IMR-90 (cell line): Measurements from ENCODE around the gene MFSD6. TPM values are rescaled to one million over a fixed set of nuclear protein-coding genes. Genes with fewer than 3 reads are reported as not detected.
A peak's percentile ranks its signal among the peaks of the same experiment; 100 is the strongest.
"Not testable (repeated sequence)": the region's sequence is repeated elsewhere in the genome, so short reads cannot be mapped to it uniquely, and the experiment has no call there.

Experiments used
- ATAC-seq: fragments of 200-7000 bp; cut with Tn5 transposase; 2 replicates; pipeline ENCODE4 v1.9.1; 2020; ENCODE audit warnings: low read depth, mild to moderate bottlenecking, moderate library complexity
- BruUV-seq: library from RNA; stranded (reverse); fragments of 400-500 nt; replicated peaks from 2 replicates; lab custom pipeline; 2021; lab: Mats Ljungman, UMichigan
- CTCF ChIA-PET: fragments of 300-600 bp; formaldehyde crosslinking; extraction: SDS; loops from one replicate; lab custom pipeline; 2021; ENCODE audit warnings: antibody characterized with exemption; lab: Yijun Ruan, JAX
- POLR2A ChIA-PET: fragments of 300-600 bp; sonication (Branson Sonifier 250); formaldehyde crosslinking; loops from one replicate; lab custom pipeline; 2022; ENCODE audit warnings: antibody characterized with exemption; ENCODE audit not compliant: unreplicated experiment; lab: Charles Lee
- DNase-seq: peaks from one replicate; pipeline ENCODE4 v3.0.0; 2013
- H2AFZ ChIP-seq: replicated peaks from 2 replicates; pipeline ENCODE3; 2013; ENCODE audit warnings: low read length, mild to moderate bottlenecking; ENCODE audit not compliant: poor library complexity
- H2AK5ac ChIP-seq: 2 replicates; pipeline ENCODE4 v1.6.1; 2013; ENCODE audit warnings: low read depth, low read length, inconsistent platforms
- H2AK9ac ChIP-seq: replicated peaks from 2 replicates; pipeline ENCODE3; 2013; ENCODE audit warnings: mild to moderate bottlenecking, low read depth, low read length, moderate library complexity; ENCODE audit not compliant: poor library complexity
- H2BK120ac ChIP-seq: 2 replicates; pipeline ENCODE4 v1.6.1; 2013; ENCODE audit warnings: low read depth, low read length, inconsistent platforms
- H2BK15ac ChIP-seq: 3 replicates; pipeline ENCODE4 v1.6.1; 2013; ENCODE audit warnings: low read depth, low read length, inconsistent platforms
- H2BK20ac ChIP-seq: 2 replicates; pipeline ENCODE4 v1.6.1; 2013; ENCODE audit warnings: low read depth, mild to moderate bottlenecking, inconsistent platforms, low read length, moderate library complexity
- H2BK5ac ChIP-seq: 2 replicates; pipeline ENCODE4 v1.6.1; 2013; ENCODE audit warnings: mild to moderate bottlenecking, low read depth, low read length, inconsistent platforms; ENCODE audit not compliant: poor library complexity, severe bottlenecking
- H3K14ac ChIP-seq: replicated peaks from 2 replicates; pipeline ENCODE4 v1.6.1; 2013; ENCODE audit warnings: low read depth, low read length, inconsistent platforms
- H3K18ac ChIP-seq: 2 replicates; pipeline ENCODE4 v1.6.1; 2013; ENCODE audit warnings: low read depth, low read length, control low read depth
- H3K23ac ChIP-seq: 2 replicates; pipeline ENCODE4 v1.6.1; 2013; ENCODE audit warnings: low read depth, low read length, inconsistent platforms
- H3K27ac ChIP-seq: 2 replicates; pipeline ENCODE4 v1.5.1; 2013; ENCODE audit warnings: mild to moderate bottlenecking, control low read depth, low read length; ENCODE audit not compliant: insufficient read depth
- H3K27me3 ChIP-seq: 2 replicates; pipeline ENCODE4 v1.6.1; 2013; ENCODE audit warnings: low read length; ENCODE audit not compliant: control insufficient read depth, insufficient read depth
- H3K36me3 ChIP-seq: 2 replicates; pipeline ENCODE4 v1.6.1; 2013; ENCODE audit warnings: low read length, mixed read lengths; ENCODE audit not compliant: control insufficient read depth, insufficient read depth
- H3K4ac ChIP-seq: 2 replicates; pipeline ENCODE4 v1.6.1; 2013; ENCODE audit warnings: low read depth, low read length, inconsistent platforms
- H3K4me1 ChIP-seq: 2 replicates; pipeline ENCODE4 v1.6.1; 2013; ENCODE audit warnings: low read length, mixed read lengths; ENCODE audit not compliant: control insufficient read depth, insufficient read depth
- H3K4me2 ChIP-seq: 2 replicates; pipeline ENCODE4 v1.6.1; 2013; ENCODE audit warnings: low read depth, mild to moderate bottlenecking, control low read depth, low read length, moderate library complexity
- H3K4me3 ChIP-seq: 2 replicates; pipeline ENCODE4 v1.5.1; 2013; ENCODE audit warnings: low read depth, mild to moderate bottlenecking, control low read depth, low read length, moderate library complexity; ENCODE audit not compliant: insufficient read depth
- H3K56ac ChIP-seq: 2 replicates; pipeline ENCODE4 v1.6.1; 2013; ENCODE audit warnings: low read length, inconsistent platforms; ENCODE audit not compliant: insufficient read depth; ENCODE audit errors: extremely low read depth
- H3K79me1 ChIP-seq, 2 experiments: 2 replicates each; pipeline ENCODE4 v1.6.1; 2013; ENCODE audit warnings: low read length in 2 of 2, inconsistent platforms in 1 of 2, low read depth in 1 of 2
- H3K9ac ChIP-seq: 2 replicates; pipeline ENCODE4 v1.6.1; 2013; ENCODE audit warnings: low read depth, low read length, control low read depth
- H3K9me1 ChIP-seq: 2 replicates; pipeline ENCODE4 v1.6.1; 2013; ENCODE audit warnings: low read length, inconsistent platforms; ENCODE audit not compliant: insufficient read depth
- H3K9me3 ChIP-seq: 2 replicates; pipeline ENCODE4 v1.6.1; 2013; ENCODE audit warnings: low read length; ENCODE audit not compliant: control insufficient read depth, insufficient read depth
- H4K20me1 ChIP-seq: 2 replicates; pipeline ENCODE4 v1.6.1; 2013; ENCODE audit warnings: low read length, inconsistent platforms; ENCODE audit not compliant: insufficient read depth
- H4K5ac ChIP-seq: 2 replicates; pipeline ENCODE4 v1.6.1; 2013; ENCODE audit warnings: mild to moderate bottlenecking, low read depth, low read length, control low read depth
- H4K8ac ChIP-seq, 2 experiments: 2 replicates each; pipeline ENCODE4 v1.6.1; 2013; ENCODE audit warnings: low read depth in 2 of 2, low read length in 2 of 2, control low read depth in 1 of 2, inconsistent platforms in 1 of 2
- H4K91ac ChIP-seq: 2 replicates; pipeline ENCODE4 v1.6.1; 2013; ENCODE audit warnings: low read depth, low read length, inconsistent platforms; ENCODE audit not compliant: insufficient read depth
- WGBS, 2 experiments: methylation state at CpG; one replicate each; pipeline versions ENCODE4 v1.1.5 to v1.1.7; 2013; ENCODE audit warnings: missing lambda C conversion rate in 2 of 2; ENCODE audit not compliant: insufficient read length in 1 of 2; ENCODE audit errors: extremely low coverage in 2 of 2; 5-methylcytosine and 5-hydroxymethylcytosine counted together
- dilution Hi-C: fragments of 300-500 bp; cut with HindIII; formaldehyde crosslinking; loops from one replicate; pipeline ENCODE4 v1.14.3; 2018; ENCODE audit warnings: low sequenced_read_pairs; ENCODE audit not compliant: unreplicated experiment
- in situ Hi-C: fragments of 300-500 bp; cut with MboI; formaldehyde crosslinking; loops from 3 replicates; pipeline ENCODE4 v1.14.3; 2019; ENCODE audit warnings: low sequenced_read_pairs, inconsistent platforms, mixed read lengths
- intact Hi-C: fragments of 100-400 bp; cut with micrococcal nuclease; formaldehyde crosslinking; loops from 2 replicates; pipeline ENCODE4 v1.10.0; 2022
- polyA plus RNA-seq, 3 experiments: library from polyadenylated mRNA; depleted of rRNA; stranded (reverse); fragments of >200 nt; gene quantifications; 2 replicates each; pipeline ENCODE4 v1.2.3, GENCODE V29; 2012; ENCODE audit warnings: low replicate concordance in 1 of 3
- total RNA-seq: library from RNA; depleted of rRNA; stranded (reverse); fragments of >200 nt; gene quantifications from 2 replicates; pipeline ENCODE4 v1.2.3, GENCODE V29; 2012

MFSD6 gene
- total and polyA plus RNA-seq, 2 of the 4 experiments (the other 2 are of a cell fraction) = 4.2 to 7.7 TPM

DNA sequence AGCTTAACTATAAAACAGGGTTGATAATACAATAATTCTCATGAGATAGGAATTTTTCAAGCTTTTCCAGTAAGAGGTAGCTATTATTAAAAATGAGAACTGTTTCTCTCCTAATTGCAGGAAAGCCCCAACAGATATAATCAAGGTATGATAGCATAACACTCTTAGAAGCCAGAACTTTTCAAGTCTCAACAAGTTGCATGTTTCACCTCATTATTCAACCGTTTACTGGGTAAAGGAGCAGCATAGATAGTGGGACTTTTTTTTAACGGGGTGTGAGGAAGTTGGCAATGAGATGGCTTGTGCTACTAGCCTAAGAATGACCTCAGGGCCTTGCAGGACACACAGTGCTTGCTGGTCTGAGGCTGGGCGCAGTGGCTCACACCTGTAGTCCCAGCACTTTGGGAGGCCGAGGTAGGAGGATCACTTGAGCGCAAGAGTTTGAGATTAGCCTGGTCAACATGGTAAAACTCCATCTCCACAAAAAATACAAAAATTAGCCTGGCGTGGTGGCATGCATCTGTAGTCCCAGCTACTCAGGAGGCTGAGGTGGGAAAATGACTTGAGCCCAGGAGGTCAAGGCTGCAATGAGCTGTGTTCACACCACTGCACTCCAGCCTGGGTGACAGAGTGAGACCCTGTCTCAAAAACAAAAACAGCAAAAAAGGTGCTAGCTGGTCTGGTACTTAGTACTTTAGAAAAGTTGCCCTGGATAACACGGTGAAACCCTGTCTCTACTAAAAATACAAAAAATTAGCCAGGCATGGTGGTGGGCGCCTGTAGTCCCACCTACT, 49.3 kb upstream of the MFSD6 start:
- peak overlapping the region; percentile 45 for H4K5ac ChIP-seq
- H3K4me1 ChIP-seq, H3K27me3 ChIP-seq, H3K4ac ChIP-seq, H4K8ac ChIP-seq, H3K14ac ChIP-seq, POLR2A ChIA-PET, H3K4me3 ChIP-seq, H2AK5ac ChIP-seq, H3K9ac ChIP-seq, DNase-seq, H2BK20ac ChIP-seq, H3K27ac ChIP-seq, ATAC-seq, H3K9me1 ChIP-seq, BruUV-seq, H3K56ac ChIP-seq, H2BK15ac ChIP-seq, H3K23ac ChIP-seq, H2AFZ ChIP-seq, H4K20me1 ChIP-seq, CTCF ChIA-PET, H4K91ac ChIP-seq, H2AK9ac ChIP-seq, H2BK120ac ChIP-seq, H3K9me3 ChIP-seq, dilution Hi-C loops, in situ Hi-C loops, H3K36me3 ChIP-seq: not testable (repeated sequence)
- H3K4me2 ChIP-seq = peak overlapping the region; percentile 10; the same call in 1 of the 2 replicates
- WGBS, 2 experiments = no CpG with 5 or more reads among the region's 8 CpGs
- peak overlapping the region; percentile 41; the same call in 1 of the 2 replicates for H3K18ac ChIP-seq
- intact Hi-C loops = loop anchor here (10.0 kb wide), 1 partner anchor 446 kb away; no protein-coding TSS in a partner anchor
- peaks cover 14 to 26% of the 10 kb centered on the region in 2 experiments for H3K79me1 ChIP-seq
- H2BK5ac ChIP-seq = peak overlapping the region; percentile 2
